IPS DF 19.7 (cell line): ENCODE data around the gene PHLPP1.

Experiments
- DNase-seq: peaks from one replicate; pipeline ENCODE4 v3.0.0-alpha.2; 2013; ENCODE audit warnings: low read depth, low spot score

The PHLPP1 gene

DNA sequence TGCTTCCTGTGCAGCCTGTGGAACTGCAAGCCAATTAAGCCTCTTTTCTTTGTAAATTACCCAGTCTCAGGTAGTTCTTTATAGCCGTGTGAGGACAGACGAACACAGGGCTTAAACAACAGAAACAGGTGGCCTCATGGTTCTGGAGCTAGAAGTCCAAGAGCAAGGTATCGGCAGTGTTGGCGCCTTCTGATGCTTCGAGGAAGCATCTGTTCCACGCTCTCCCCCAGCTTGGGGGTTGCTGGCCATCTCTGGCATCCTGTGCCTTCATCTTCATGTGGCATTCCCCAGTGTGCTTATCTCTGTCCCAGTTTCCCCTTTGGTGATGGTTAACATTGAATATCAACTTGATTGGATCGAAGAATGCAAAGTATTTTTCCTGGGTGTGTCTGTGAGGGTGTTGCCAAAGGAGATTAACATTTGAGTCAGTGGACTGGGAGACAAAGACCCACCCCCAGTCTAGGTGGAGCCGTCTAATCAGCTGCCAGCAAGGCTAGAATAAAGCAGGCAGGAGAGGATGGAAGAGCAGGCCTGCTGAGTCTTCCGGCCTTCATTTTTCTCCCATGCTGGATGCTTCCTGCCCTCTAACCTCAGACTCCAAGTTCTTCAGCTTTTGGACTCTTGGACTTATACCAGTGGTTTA, 287.6 kb downstream of the PHLPP1 start:
- DNase-seq, result no peak

DNA sequence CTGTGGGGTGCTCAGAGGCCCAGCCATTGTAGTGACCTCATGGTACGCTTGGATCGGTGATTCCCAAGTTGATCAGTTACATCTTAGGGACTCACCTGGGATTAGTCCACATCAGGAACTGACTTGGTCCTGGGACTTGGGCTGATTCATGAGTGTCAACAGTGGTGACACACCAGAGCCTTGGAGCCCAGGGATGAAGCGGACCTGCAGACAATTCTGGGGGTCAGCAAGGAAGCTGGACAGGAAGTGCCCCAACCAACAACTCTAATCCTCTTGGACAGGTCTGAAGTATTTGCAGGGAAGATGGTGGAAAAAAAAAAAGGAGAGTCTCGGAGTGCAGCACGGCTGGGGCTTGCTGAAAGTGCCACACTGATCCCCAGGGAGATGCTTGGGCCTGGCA, 288.6 kb downstream of the PHLPP1 start:
- no peak for DNase-seq

DNA sequence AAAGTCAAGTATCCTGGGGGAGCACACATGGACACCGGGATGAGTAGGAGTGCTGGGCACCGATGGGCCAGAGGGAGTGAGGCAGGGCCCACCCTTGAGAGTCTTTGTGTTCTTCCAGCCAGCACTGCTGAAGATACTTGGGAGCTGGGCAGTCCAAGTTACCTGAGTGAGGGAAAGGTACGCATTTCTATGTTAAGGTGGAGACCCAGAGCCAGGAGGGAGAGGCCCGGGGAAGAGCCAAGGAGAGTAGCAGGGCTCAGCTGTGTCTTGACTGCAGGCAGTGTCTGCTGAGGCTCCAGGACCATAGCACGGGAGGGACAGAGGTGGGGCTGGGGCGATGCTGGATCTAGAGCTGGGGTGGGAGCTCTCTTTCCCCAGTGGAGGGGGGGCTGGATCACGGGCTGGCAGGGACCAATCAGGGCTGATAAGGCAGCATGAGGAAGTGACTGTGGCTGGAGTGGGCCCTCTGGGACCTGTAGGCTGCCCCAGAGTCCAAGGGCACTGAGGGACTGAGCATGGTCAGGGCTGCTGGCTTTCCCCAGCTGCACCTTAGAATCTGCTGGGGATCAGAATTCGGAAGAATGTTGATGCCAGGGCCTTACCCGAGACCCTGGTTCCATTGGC, 289.2 kb downstream of the PHLPP1 start:
- no peak for DNase-seq

DNA sequence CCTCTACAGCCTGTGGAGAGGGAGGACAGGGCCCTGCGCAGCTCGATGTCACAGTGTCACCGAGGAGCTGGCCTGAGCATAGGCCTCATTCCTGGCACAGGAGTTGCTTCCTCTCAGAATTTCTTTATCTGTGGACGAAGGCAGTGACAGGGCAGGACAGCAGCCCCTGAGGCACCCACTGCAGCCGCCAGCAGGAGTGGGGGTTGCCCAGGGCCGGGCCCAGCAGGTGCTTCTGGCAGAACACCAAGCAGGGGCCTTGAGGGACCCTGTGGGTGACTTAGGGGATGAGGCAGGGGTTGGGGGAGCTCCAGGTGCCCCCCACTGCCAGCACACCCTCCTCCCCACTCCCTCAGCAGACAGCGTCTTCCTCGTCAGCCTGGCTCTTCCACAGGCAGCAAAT, 290.0 kb downstream of the PHLPP1 start:
- DNase-seq, result no peak

DNA sequence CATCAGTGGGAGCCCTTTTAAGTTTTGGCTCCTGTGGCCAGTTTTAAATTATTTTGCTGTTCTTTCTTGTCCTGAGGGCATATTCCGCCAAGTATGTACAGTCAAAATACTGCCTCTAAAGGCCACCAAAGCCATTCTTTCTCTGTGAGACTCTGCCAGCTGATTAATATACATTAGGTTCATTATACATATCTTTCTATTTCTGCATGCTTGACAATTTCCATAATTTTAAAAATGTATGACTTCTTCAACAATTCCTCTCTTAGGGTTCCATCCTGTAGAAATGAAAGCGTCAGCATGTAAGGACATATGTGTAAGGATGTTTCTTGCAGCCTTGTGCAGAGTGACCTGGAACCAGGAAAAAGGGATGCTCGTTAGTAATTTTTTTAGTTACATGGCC, 291.9 kb downstream of the PHLPP1 start:
- DNase-seq, result no peak

DNA sequence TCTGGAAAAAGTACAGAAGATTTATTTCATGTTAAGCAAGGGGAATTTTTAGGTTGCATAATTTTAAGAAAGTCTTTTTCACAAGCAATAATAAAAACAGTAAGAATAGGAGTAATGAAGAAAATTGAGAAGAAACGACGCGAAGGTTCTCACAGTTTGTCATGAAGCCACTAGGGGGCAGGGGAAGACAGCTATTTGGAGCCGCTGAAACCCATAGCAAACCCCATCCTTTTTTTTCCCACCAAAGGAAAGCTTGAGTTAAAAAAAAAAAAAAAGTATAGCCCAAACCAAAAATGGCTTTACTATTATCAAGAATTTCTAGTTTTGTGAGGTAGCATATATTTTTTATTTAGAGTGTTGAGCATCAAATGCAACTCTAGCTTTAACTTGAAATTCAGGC, 300.9 kb downstream of the PHLPP1 start:
- DNase-seq, result no peak

DNA sequence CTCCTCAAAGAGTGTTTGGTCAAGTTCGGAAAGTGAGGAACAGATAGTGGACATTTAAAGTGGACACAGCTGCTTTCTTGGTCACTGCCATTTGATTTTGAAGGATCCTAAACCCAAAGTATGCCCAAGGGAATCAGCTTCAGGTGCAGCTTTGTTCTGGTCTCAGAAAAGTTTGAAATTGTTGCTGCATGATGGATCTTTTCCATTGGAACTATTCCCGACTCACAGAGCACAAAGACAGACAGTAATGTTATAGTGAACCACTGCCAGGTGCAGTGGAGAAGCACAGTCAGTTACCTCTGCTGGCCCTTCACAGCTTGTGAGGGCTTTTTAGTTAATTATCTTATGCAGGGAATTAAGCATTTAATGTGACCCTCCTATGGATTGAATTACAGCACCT, 301.7 kb downstream of the PHLPP1 start:
- no peak for DNase-seq

DNA sequence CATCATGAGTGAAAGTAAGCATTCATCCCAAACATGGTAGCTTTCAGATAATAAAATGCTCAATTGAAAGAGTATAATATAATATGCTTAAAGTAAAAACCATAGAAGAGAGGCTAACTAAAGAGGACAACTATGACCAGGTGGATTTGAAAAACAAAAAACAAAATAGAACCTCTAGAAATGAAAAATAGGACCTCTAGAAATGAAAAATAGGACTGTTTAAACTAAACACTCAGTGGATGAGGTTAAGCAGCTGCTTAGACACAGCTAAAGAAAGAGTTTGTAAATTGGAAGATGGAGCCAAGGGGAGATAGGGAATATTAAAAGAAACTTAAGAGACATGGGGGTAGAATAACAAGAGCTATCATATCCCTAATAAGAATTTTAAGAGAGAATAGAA, 302.6 kb downstream of the PHLPP1 start:
- no peak for DNase-seq

DNA sequence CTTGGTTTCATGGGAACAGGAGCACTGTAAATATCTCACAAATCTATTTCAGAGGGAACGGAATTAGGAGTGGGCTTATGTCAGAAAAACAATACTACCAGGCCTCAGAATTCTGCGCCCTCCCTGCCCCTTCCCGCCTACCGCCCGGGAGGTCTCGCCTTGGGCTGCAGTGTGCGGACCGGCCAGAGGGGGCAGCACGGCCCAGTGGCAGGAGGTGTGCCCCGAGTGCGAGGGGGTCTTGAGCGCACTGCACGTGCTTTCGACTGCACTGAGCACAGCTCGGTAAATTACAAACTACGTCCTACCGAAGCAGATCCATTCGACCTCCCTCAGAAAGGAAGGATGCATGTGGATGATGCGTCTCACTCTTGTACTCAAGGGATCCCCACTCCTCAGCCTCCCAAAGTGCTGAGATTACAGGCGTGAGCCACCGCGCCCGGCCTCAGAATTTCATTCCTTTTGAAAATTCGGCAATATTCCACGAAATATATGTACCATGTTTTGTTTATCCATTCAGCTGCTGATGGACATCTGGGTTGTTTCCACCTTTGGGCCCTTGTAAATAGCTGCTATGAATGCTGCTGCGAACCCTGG, 307.2 kb downstream of the PHLPP1 start:
- no peak for DNase-seq

DNA sequence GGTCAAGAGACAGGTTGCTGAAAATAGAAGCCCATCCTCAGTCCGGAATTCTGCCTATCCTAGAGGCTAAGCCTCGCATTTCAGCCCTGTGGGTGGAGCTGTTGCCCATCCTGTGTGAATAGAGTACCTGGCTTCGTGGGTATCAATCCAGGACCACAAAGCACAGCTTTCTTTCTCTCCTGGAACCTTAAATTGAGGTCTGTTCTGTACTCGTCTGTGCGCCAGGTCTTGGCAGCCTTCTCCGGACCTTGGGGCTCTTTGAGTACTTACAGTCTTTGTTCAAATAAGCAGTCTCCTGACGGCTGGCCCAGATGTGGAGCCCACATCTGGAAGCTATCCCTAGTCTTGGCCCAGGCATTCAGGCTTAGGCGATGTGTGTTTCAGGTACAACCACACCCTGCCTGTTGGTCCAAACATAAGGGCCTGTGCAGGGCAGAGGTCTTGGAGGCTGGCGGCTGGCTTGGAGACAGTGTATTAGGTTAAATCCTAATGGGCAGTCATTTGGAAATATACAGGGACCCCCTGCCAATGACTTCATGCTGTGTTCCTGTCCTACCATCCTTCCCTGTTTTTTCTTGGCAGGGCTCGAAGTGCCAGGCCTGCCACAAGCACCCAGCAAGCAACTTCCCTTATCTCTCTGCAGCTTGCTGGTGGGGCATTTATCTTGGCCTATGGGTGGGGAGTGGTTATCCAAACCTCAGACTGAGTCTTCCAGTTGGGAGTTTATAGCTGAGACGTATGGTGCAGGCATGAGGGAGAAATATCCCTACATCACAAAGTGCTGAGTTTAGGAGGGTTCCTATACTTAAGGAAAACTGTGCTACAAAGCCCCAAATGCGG, 310.1 kb downstream of the PHLPP1 start:
- peak; percentile 38 for DNase-seq

DNA sequence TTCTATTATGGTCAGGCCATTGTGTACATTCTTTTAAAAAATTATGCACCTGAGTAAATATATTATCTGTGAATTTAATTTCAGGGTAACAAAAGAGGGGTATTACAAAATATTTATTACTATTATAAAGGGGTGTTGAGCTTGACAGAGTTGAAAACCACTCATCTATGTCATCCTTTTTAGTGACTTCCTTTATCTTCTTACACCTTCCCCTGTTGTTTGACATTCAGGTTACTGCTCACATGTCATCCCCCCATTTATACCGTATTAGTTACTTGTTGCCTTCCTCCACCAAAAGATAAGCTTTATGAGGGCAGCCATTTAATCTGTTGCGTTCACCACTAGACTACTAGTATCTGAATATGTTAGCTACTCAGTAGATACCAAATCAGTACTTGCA, 313.0 kb downstream of the PHLPP1 start:
- no peak for DNase-seq
